EL (cell line): ENCODE results near the gene ERICH6B.
"Not testable (repeated sequence)": the region's sequence is repeated elsewhere in the genome, so short reads cannot be mapped to it uniquely, and the experiment has no call there.

Experiments used
- DNase-seq: peaks from one replicate; pipeline ENCODE4 v3.0.0-alpha.2; 2016

ERICH6B gene

GRCh38 chr13:45615501-45616101 is at the start of gene ERICH6B:
Gene ERICH6B, minus strand, starts transcription at chr13:45615739. Its CDS starts 18,734 bp downstream, at chr13:45597005.
- peak; percentile 51 for DNase-seq

GRCh38 chr13:45662903-45663302 is 47.4 kb upstream of the ERICH6B start:
- DNase-seq, result not testable (repeated sequence)

GRCh38 chr13:45662162-45662561 is 46.6 kb upstream of the ERICH6B start:
- DNase-seq, result no peak

- DNase-seq, result not testable (repeated sequence)
These were observed 44.9 kb upstream of the ERICH6B start for GRCh38 chr13:45660458-45660857.

- no peak for DNase-seq
These were observed 44.0 kb upstream of the ERICH6B start for GRCh38 chr13:45659536-45659935.

- peak; percentile 95 for DNase-seq
These were observed 43.2 kb upstream of the ERICH6B start for GRCh38 chr13:45658586-45659235.

GRCh38 chr13:45654633-45655349 is 39.3 kb upstream of the ERICH6B start:
- no peak for DNase-seq

GRCh38 chr13:45645263-45645662 is 29.7 kb upstream of the ERICH6B start:
- DNase-seq, result not testable (repeated sequence)

GRCh38 chr13:45642159-45642558 is 26.6 kb upstream of the ERICH6B start:
- not testable (repeated sequence) for DNase-seq

GRCh38 chr13:45635291-45635690 is 19.8 kb upstream of the ERICH6B start:
- not testable (repeated sequence) for DNase-seq

- peak; percentile 82 for DNase-seq
These were observed 15.3 kb upstream of the ERICH6B start for GRCh38 chr13:45630791-45631190.

- DNase-seq, result no peak
These were observed 14.4 kb upstream of the ERICH6B start for GRCh38 chr13:45629940-45630339.

- DNase-seq, result no peak
These were observed 12.6 kb upstream of the ERICH6B start for GRCh38 chr13:45628094-45628493.

- no peak for DNase-seq
These were observed 12.1 kb upstream of the ERICH6B start for GRCh38 chr13:45627656-45628055.

GRCh38 chr13:45626731-45627374 is 11.3 kb upstream of the ERICH6B start:
- peak; percentile 62 for DNase-seq

- peak; percentile 26 for DNase-seq
These were observed 8.1 kb upstream of the ERICH6B start for GRCh38 chr13:45623516-45624090.

GRCh38 chr13:45621950-45622349 is 6.4 kb upstream of the ERICH6B start:
- no peak for DNase-seq

- DNase-seq, result no peak
These were observed 7.6 kb downstream of the ERICH6B start for GRCh38 chr13:45607931-45608330.

GRCh38 chr13:45604892-45605291 is 10.6 kb downstream of the ERICH6B start:
- no peak for DNase-seq

GRCh38 chr13:45603338-45603737 is 12.2 kb downstream of the ERICH6B start:
- no peak for DNase-seq

GRCh38 chr13:45602183-45603170 is 13.1 kb downstream of the ERICH6B start:
- no peak for DNase-seq

GRCh38 chr13:45601680-45602079 is 13.9 kb downstream of the ERICH6B start:
- no peak for DNase-seq
